HG02884 (cell line): ENCODE data around the gene HDAC4.

Experiments
- ATAC-seq: cut with Tn5 transposase; IDR thresholded peaks from one replicate; pipeline ENCODE4 v1.9.1; 2021; ENCODE audit warnings: mild to moderate bottlenecking, moderate library complexity; ENCODE audit not compliant: unreplicated experiment

The HDAC4 gene

GRCh38 chr2:239212121-239212928 lies 188.5 kb downstream of the HDAC4 start:
- no peak for ATAC-seq

DNA sequence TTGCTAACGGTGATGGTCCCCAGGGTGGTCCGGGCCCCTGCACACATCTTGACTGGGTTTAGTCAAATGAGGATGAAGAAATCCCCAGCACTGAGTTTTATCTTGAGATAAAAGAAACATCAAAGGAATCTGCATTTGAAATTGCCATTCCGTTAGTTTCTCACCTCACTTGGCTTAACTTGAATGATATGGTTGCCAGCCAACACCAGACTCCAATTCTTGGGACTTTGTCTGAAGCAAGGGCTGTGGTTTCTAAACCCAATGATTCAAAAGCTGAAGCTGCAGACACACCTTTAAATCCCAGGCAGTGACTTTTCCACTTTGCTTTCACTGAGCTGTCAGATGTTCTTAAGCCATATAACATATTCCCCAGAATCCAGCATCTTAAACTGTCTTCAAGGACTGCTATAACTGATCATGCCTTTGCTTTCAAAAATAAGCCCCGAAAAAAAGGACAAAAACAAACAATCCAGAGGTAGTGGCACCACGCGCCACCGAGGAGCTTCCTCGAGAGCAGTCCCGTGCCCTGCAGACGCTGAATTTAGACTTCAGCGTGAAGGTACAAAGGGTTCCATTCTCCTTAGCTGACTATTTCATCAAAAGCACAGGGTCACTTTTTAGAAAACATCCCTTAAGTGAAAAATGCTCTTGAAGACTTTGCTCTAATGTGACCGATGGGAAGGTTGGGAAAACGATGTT lies 189.3 kb downstream of the HDAC4 start:
- no peak for ATAC-seq

GRCh38 chr2:239209783-239210182 lies 191.0 kb downstream of the HDAC4 start:
- ATAC-seq: no peak

GRCh38 chr2:239208465-239209180 lies 192.2 kb downstream of the HDAC4 start:
- ATAC-seq: no peak

DNA sequence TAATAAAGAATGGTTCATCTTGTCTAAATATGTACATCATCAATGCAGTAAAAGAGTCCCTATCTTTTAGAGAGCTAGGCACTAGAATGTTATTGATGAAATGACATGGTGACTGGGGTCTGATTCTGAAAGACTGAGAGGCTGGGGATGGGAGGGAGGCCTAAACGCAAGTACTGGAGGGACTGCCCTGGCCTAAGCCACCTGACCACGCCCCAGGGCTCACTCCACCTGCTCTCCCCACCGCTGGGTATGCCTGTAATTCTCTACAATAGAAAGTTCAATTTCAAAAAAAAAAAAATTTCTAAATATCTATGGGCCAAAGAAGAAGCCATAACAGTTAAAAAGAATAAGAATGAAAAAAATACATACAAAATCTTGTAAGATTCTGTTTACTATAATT lies 194.0 kb downstream of the HDAC4 start:
- ATAC-seq: no peak

DNA sequence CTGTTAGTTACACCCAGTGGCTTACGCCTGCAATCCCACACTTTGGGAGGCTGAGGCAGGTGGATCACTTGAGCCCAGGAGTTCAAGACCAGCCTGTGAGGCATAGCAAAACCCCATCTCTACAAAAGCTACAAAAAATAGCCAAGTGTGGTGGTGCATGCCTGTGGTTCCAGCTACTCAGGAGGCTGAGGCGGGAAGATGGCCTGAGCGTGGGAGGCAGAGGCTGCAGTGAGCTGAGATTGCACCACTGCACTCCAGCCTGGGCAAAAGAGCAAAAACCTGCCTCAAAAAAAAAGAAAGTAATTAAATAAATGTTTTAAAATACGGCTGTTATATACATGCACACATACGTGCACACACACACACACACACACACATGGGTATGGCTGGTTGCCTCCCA lies 194.8 kb downstream of the HDAC4 start:
- no peak for ATAC-seq

DNA sequence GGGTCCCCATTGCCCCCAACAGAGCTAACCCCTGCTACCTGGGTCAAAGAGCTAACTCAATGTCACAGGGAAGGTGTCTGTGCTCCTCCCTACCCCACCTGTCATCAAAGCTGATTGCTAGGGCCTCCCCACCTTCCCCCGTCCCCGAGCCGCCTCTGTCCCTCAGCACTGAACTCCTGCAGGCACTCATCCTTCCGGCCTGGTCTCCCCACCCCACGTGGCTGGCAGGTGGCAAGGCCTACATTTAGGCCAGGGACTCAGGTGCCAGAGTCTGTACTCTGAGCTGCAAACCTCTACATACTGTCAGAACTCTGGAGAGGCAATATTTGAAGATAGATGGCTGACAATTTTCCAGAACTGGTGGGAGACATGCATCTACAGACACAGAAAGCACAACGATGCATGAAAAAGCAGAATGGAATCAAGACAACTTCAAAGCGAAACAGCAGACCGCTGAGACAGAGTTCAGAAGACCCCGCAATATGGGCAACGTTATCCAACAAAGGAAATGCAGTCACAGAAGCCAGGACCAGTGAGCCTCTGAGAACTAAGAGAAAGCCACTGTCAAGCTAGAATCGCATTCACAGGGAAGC lies 195.8 kb downstream of the HDAC4 start:
- ATAC-seq: no peak

- ATAC-seq: no peak
These were observed 196.5 kb downstream of the HDAC4 start for GRCh38 chr2:239204136-239204875.

- no peak for ATAC-seq
These were observed 197.2 kb downstream of the HDAC4 start for GRCh38 chr2:239203443-239204135.

GRCh38 chr2:239202836-239203235 lies 198.0 kb downstream of the HDAC4 start:
- ATAC-seq: no peak

DNA sequence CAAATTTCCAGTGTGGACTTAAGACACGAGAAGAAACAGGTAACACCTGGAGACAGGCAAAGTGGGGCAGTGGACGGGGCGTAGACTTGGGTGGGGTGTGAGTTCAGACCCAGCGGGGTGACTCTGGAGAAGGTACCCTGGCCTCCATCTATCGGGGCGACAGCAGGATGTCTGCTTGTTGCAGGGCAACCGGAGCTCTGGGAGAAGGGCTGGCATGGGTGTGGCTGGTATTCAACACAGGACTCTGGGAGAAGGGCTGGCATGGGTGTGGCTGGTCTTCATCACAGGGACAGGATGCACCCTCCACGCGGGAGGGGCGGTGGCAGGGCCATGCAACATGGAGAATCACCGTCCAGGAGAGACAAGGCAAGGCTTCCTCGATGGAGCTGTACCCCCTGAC lies 198.5 kb downstream of the HDAC4 start:
- ATAC-seq: no peak

- ATAC-seq: no peak
These were observed 198.9 kb downstream of the HDAC4 start for GRCh38 chr2:239201884-239202283.

DNA sequence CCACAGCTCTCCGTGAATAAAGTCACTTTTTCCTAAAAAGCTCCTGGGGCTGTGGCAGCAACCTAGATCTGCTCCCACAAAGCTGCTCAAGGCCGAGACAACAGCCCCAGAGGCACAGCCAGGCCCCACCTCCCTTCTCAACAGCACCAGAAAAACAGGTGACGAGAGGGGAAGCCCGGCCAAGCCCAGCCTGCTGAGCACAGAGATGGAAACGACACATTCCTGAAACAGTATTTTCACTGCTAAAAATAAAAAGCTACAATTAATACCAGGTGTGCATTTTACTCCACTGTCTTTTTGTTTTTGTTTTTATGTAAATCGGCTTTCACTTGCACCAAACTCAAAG lies 199.3 kb downstream of the HDAC4 start:
- no peak for ATAC-seq

DNA sequence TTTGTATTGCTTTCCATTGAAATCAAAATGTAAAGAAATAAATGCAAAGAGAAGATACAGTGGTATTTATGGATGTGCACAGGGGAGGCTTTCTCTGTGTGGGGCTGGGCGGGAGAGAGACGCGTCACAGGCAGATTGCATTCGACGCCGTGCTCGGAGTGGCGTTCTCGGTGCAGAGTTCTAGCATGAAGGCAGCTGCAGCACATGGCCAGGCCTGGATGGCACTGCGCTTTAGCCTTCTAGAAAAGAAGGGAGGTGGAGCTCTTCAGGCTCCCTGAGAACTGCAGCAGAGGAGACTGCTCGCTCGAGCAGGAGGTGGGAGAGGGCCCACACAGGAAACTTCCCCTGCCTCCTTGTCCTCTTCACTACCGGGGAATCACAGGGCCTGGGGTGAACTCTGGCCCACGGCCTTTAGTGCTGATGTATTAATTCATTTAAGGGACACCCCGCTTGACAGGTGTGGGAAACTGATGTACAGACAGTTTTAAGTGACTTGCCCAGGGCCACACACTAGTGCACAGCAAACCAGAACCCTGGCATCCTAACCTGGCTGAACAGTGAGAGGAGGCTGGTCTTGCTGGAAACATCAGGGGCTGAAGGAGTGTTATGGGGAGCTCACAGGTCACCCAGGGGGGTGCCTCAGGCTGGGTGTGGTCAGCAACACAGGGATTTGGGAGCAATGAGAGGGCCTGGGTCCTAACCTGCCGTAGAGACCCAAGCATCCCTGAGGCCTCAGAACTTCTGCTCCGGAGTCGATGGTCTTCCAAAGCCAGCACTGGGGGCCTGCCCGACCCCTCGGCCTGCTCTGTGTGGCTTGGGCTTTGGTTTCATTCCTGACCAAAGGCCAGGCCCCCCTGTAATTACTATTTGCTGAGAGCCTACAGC lies 199.9 kb downstream of the HDAC4 start:
- ATAC-seq: no peak

DNA sequence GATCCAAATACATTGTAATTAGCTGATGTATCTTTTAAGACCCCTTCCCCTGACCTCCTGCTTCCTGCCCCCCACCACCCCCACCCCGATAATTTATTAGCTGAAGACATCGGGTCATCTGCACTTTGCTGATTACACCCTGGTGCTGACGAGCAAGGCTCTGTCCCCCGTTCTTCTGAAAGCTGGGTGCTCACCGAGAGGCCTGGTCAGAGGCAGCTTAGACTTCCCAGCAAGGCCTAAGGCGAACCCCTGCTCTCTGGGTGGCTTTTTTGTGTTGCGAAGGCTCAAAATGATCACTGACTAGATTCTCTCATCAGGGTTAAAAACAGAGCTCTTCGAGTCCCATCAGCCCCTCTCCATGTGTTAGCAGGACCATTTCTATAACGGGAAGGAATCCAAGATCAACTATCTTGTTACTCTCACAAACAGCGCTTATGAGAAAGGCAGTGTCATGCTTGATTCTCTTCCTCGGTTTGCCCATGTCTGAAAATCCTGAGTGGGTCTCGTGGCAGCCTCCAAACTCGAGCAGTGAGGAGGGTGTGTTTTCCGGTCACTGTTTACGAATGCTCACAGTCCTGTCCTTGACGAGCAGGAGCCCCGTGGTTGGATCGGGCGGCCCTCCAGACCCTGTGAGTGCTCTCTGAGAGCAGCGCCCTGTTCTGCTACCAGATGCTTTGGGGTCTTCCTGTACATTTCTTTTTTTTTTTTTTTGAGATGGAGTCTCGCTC lies 201.6 kb downstream of the HDAC4 start:
- no peak for ATAC-seq

DNA sequence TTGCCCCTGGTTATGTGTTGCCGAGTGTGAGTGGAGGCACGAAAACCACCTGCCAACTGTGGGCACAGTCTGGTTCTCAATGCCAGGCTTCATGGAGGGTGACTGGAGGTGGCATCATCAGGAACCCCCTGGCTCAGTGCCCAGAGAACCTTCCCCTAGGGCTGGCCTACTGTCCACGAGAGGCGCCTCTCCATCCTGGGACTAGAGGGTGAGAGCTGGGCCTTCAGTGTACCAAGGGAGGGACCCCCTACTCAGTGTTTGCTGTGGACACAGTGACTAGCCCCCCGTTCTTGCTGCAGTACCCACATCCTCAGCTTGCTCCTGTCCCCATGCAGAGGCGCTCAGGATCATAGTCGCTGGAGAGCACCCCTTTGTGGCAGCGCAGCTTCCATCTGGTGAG lies 202.6 kb downstream of the HDAC4 start:
- no peak for ATAC-seq

GRCh38 chr2:239197146-239197545 lies 203.7 kb downstream of the HDAC4 start:
- ATAC-seq: no peak

- no peak for ATAC-seq
These were observed 204.3 kb downstream of the HDAC4 start for GRCh38 chr2:239196474-239197021.
